Measurements from ENCODE around the gene GALNT17. TPM values are rescaled to one million over a fixed set of nuclear protein-coding genes. Genes with fewer than 3 reads are reported as not detected.

Gene GALNT17
- polyA plus RNA-seq, 1 donor from 2014 or later, result 15.7 TPM

- Histone ChIP-seq H3K79me2 (replicated peaks; ENCODE audit: insufficient read depth, low read length) (no peaks in the 10 kb centered on the region), H3K4me2 (ENCODE audit: low read length) (no peak overlapping the region), H3K27ac (ENCODE audit: low read length) (no peak overlapping the region), H3K4me3 (ENCODE audit: low read length) (no peak overlapping the region), H4K20me1 (ENCODE audit: insufficient read depth) (no peaks in the 10 kb centered on the region), H3K9ac (ENCODE audit: low read length) (no peak overlapping the region), H3K9me2 (ENCODE audit: insufficient read depth, low read length) (no peaks in the 10 kb centered on the region), H3F3A (ENCODE audit: insufficient read depth, low read length, poor library complexity, severe bottlenecking) (no peaks in the 10 kb centered on the region), H3K27me3 (ENCODE audit: insufficient read depth, low read depth, low read length) (no peaks in the 10 kb centered on the region), H3K36me3 (ENCODE audit: insufficient read depth, low read length) (no peaks in the 10 kb centered on the region), H3K9me3 (ENCODE audit: low read length) (peaks cover 3% of the 10 kb centered on the region), H2AFZ (ENCODE audit: low read depth, low read length) (no peak overlapping the region)
- TF ChIP-seq REST (IDR thresholded peaks at IDR 0.05; ENCODE audit: borderline replicate concordance), result no peak
- TF ChIP-seq EP300 (conservative IDR thresholded peaks at IDR 0.05; ENCODE audit: poor library complexity, severe bottlenecking), result no peak
- no peak for TF ChIP-seq EZH2 (IDR thresholded peaks at IDR 0.05; ENCODE audit: borderline replicate concordance, insufficient read depth, low read length, poor library complexity, severe bottlenecking)
- TF ChIP-seq RAD21 (conservative IDR thresholded peaks at IDR 0.05), result no peak
These were observed 483.1 kb downstream of the GALNT17 start for GRCh38 chr7:71615017-71615416.

- Histone ChIP-seq H3F3A (ENCODE audit: insufficient read depth, low read length, poor library complexity, severe bottlenecking) (no peaks in the 10 kb centered on the region), H3K9ac (ENCODE audit: low read length) (no peak overlapping the region), H2AFZ (ENCODE audit: low read depth, low read length) (no peak overlapping the region), H3K36me3 (ENCODE audit: insufficient read depth, low read length) (no peaks in the 10 kb centered on the region), H3K9me2 (ENCODE audit: insufficient read depth, low read length) (no peaks in the 10 kb centered on the region), H3K27ac (ENCODE audit: low read length) (no peak overlapping the region), H4K20me1 (ENCODE audit: insufficient read depth) (no peaks in the 10 kb centered on the region), H3K27me3 (ENCODE audit: insufficient read depth, low read depth, low read length) (no peaks in the 10 kb centered on the region), H3K4me3 (ENCODE audit: low read length) (no peak overlapping the region), H3K4me2 (ENCODE audit: low read length) (no peak overlapping the region), H3K9me3 (ENCODE audit: low read length) (peaks cover 3% of the 10 kb centered on the region), H3K79me2 (replicated peaks; ENCODE audit: insufficient read depth, low read length) (no peaks in the 10 kb centered on the region)
- no peak for TF ChIP-seq TAF1 (IDR thresholded peaks at IDR 0.05; ENCODE audit: low read depth)
- TF ChIP-seq EZH2 (IDR thresholded peaks at IDR 0.05; ENCODE audit: borderline replicate concordance, insufficient read depth, low read length, poor library complexity, severe bottlenecking), result no peak
- no peak for TF ChIP-seq MXI1 (conservative IDR thresholded peaks at IDR 0.05; ENCODE audit: poor library complexity, severe bottlenecking)
- no peak for TF ChIP-seq RAD21 (conservative IDR thresholded peaks at IDR 0.05)
- TF ChIP-seq POLR2AphosphoS5 (IDR thresholded peaks at IDR 0.05), result no peak
- no peak for TF ChIP-seq REST (IDR thresholded peaks at IDR 0.05; ENCODE audit: borderline replicate concordance)
- TF ChIP-seq CTCF (IDR thresholded peaks at IDR 0.05; ENCODE audit: poor library complexity, severe bottlenecking), result no peak
- TF ChIP-seq EP300 (conservative IDR thresholded peaks at IDR 0.05; ENCODE audit: poor library complexity, severe bottlenecking), result no peak
- TF ChIP-seq SMC3 (conservative IDR thresholded peaks at IDR 0.05; ENCODE audit: poor library complexity), result no peak
These were observed 484.3 kb downstream of the GALNT17 start for GRCh38 chr7:71616217-71616616.

Measured in neural cell (in vitro differentiated cells).